Adrenal gland (tissue), 12 donors: Measurements from ENCODE around the gene LRRC8D. TPM values are rescaled to one million over a fixed set of nuclear protein-coding genes. Genes with fewer than 3 reads are reported as not detected.

ENCODE experiments used
- DNase-seq, 7 donors: peaks; one replicate each; pipeline ENCODE4 v3.0.0-alpha.2; 2019 to 2020
- H3K27ac ChIP-seq, 5 donors: fragments of 200-600 bp; sonication (generic) in 4 of 5; 1 replicate in 3 of 5; 2 replicates in 2 of 5; pipeline versions ENCODE4 v1.5.1 to v1.8.0; 2016 to 2020; ENCODE audit warnings: mild to moderate bottlenecking in 1 of 5
- H3K27me3 ChIP-seq: fragments of 200-600 bp; 2 replicates; pipeline ENCODE4 v1.8.0; 2021
- H3K36me3 ChIP-seq, 2 donors: fragments of 200-600 bp; replicated peaks in 1 of 2; 1 replicate in 1 of 2; 2 replicates in 1 of 2; pipeline versions ENCODE4 v1.5.1 to v1.8.0; 2018 to 2022
- H3K4me1 ChIP-seq, 2 donors: fragments of 200-600 bp; replicated peaks in 1 of 2; 1 replicate in 1 of 2; 2 replicates in 1 of 2; pipeline versions ENCODE4 v1.5.1 to v1.8.0; 2018 to 2021
- H3K4me3 ChIP-seq, 4 donors: fragments of 200-600 bp; sonication (generic) in 3 of 4; one replicate each; pipeline ENCODE4 v1.5.1; 2016 to 2018
- H3K9me3 ChIP-seq, 3 donors: fragments of 200-600 bp; sonication (generic) in 1 of 3; replicated peaks in 1 of 3; 1 replicate in 2 of 3; 2 replicates in 1 of 3; pipeline versions ENCODE4 v1.5.1 to v1.8.0; 2016 to 2021
- POLR2A ChIP-seq, 2 donors: fragments of 450-650 bp; IDR thresholded peaks; one replicate each; pipeline ENCODE4 v1.6.1; 2017; ENCODE audit warnings: antibody characterized with exemption in 2 of 2, mild to moderate bottlenecking in 2 of 2, moderate library complexity in 1 of 2
- WGBS, 4 donors: extraction: QIAGEN DNeasy Blood & Tissue Kit in 2 of 4; methylation state at CpG; one replicate each; pipeline versions ENCODE4 v1.1.5 to v1.1.7; 2013 to 2017; 5-methylcytosine and 5-hydroxymethylcytosine counted together
- intact Hi-C, 2 donors: fragments of 100-400 bp; cut with DNase I; formaldehyde crosslinking; loops; one replicate each; pipeline versions ENCODE4 v1.14.1 to v1.15.0; 2022 to 2023
- polyA plus RNA-seq, 3 donors: library from polyadenylated mRNA; stranded (reverse); fragments of 200-250 nt in 2 of 3; fragments of 350-450 nt in 1 of 3; fragmentation: Illumina TruSeq in 1 of 3; extraction: RNeasy Lipid Tissue Mini Kit (QIAGEN cat#74804) in 1 of 3; gene quantifications; one replicate each; pipeline ENCODE4 v1.2.3, GENCODE V29; 2013 to 2014
- total RNA-seq, 9 donors: library from RNA; depleted of rRNA in 4 of 9; stranded (reverse); fragments of >200 nt in 4 of 9; fragments of 120-200 nt in 1 of 9; fragmentation: NEBNext Ultra II Directional in 1 of 9; extraction: Animal tissue kit (Norgen Biotek cat#: 25700) in 1 of 9; gene quantifications; one replicate each; pipeline versions ENCODE4 v1.1.0 to v1.2.4, GENCODE V29; 2013 to 2023
- TF ChIP-seq, protein P1 (sequence below), 6 experiments: fragments of 450-650 bp in 4 of 6; fragments of 200-600 bp in 2 of 6; sonication (generic) in 1 of 6; IDR thresholded peaks; 1 replicate in 5 of 6; 2 replicates in 1 of 6; pipeline versions ENCODE4 v1.5.1 to v1.8.0; 2016 to 2021; ENCODE audit warnings: antibody characterized with exemption in 6 of 6, mild to moderate bottlenecking in 2 of 6, moderate library complexity in 1 of 6
- donor health status: healthy with polysubstance abuse.
- donor health status: Bipolar disorder and iron deficiency.
- donor health status: DM: yes; HTN: yes; CAD: no.
- donor health status: DM: no; HTN: no; CAD: no.
- donor health status: DM: no; HTN: no; CAD: no.
- donor health status: DM: yes; HTN: yes; CAD: no.

The LRRC8D gene
- total and polyA plus RNA-seq, 12 donors, result 13.9 to 79.8 (median 57.2) TPM

DNA sequence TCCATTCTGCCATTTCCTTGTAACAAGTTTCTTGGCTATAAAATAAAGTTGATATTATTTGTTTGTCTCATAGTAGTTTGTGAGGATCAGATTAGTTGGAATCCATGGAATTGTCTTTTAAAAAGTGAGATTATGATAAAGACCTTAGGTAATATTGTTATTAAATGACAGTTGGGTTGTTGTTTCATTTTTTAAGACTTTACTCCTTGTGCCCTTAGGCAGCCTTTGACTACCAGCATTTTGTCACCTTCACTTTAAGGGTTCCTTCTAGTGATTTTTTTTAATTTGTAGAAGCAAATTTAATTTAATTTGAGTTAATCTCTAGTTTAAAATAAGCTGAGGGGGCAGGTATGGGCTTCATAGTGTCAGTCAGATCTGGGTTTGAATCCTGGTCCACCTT lies 89.4 kb downstream of the LRRC8D start:
- Histone ChIP-seq H3K36me3 (no peaks in the 10 kb centered on the region), H3K4me3 (no peak overlapping the region), H3K27me3 (no peaks in the 10 kb centered on the region), H3K4me1 (peaks cover 29 to 52% of the 10 kb centered on the region in 2 donors), H3K9me3 (no peaks in the 10 kb centered on the region), H3K27ac (no peak overlapping the region)
- intact Hi-C loops, result no loop called here
- TF ChIP-seq POLR2A (IDR thresholded peaks at IDR 0.05), result no peak
- DNase-seq, result no peak

DNA sequence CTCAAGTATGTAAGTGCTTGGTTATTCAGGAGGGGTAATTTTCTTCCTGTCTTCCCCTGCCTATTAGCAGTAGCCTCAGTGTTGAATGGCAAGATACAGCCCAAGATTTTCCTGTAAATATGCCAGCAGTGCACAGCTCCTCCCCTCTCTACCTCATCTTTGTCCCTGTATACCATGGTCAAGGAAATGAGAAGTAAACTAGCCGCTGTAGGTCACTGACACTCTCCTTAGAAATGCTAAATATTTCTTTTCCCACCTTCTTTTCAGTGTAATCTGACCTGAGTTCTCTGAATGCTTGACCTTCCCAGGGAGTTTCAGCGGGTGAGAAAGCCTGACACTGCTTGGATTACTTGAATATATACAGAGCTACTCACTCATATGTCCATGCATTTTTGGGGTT lies 89.9 kb downstream of the LRRC8D start:
- Histone ChIP-seq H3K9me3 (no peaks in the 10 kb centered on the region), H3K27ac (peak overlapping the region in 1 of 5 donors; percentile 9), H3K4me3 (no peak overlapping the region), H3K36me3 (no peaks in the 10 kb centered on the region), H3K4me1 (peaks cover 29 to 58% of the 10 kb centered on the region in 2 donors), H3K27me3 (no peaks in the 10 kb centered on the region)
- intact Hi-C loops, result no loop called here
- DNase-seq, result no peak
- TF ChIP-seq POLR2A (IDR thresholded peaks at IDR 0.05), result no peak
- TF ChIP-seq, protein P1, sequence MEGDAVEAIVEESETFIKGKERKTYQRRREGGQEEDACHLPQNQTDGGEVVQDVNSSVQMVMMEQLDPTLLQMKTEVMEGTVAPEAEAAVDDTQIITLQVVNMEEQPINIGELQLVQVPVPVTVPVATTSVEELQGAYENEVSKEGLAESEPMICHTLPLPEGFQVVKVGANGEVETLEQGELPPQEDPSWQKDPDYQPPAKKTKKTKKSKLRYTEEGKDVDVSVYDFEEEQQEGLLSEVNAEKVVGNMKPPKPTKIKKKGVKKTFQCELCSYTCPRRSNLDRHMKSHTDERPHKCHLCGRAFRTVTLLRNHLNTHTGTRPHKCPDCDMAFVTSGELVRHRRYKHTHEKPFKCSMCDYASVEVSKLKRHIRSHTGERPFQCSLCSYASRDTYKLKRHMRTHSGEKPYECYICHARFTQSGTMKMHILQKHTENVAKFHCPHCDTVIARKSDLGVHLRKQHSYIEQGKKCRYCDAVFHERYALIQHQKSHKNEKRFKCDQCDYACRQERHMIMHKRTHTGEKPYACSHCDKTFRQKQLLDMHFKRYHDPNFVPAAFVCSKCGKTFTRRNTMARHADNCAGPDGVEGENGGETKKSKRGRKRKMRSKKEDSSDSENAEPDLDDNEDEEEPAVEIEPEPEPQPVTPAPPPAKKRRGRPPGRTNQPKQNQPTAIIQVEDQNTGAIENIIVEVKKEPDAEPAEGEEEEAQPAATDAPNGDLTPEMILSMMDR (IDR thresholded peaks at IDR 0.05), result no peak
- WGBS, 4 donors, result 42 to 63% (median 57%) methylated on average over 2 of the region's 2 CpGs

DNA sequence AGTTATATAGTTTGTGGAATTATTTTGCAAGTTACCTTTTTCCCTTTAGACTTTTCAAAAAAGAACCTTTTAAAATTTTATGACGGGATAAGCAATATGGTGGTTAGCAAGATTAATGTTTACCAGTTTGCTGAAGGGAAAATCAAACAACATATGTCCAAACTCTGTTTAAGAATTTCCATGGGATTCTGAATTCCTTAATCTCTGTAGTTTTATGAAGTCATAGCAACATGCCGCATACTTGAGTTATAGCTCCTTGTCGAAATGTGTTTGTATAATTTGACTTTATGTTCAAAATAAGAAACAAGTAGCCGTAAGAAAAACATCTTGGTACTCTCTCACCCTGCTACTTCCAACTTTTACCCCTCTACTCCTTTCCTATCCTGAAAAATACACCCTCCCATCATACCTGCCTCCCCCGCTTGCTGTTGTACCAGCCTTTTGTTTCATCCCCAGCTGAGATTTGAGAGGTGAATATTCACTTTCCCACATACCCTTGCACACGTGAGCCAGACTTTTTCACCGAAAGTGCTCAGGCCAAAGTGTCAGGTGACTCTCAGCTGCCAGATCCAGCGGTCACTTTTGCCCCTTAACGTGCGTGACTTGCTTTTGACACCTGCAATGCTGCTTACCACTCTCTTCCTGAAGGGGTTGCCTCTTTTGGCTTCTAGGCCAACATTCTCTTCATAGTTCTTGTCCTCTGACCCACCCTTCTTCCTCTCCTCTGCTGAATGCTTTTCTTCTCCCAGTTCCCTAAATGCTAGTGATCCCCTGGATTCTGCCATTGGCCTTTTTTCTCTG lies 90.6 kb downstream of the LRRC8D start:
- no peak overlapping the region for H3K27ac ChIP-seq
- H3K36me3 ChIP-seq, result no peaks in the 10 kb centered on the region
- no peak for DNase-seq
- 83 to 95% (median 95%) methylated on average over 10 of the region's 10 CpGs for WGBS, 4 donors
- H3K27me3 ChIP-seq, result no peaks in the 10 kb centered on the region
- H3K4me3 ChIP-seq, result no peak overlapping the region
- H3K9me3 ChIP-seq, result no peaks in the 10 kb centered on the region
- no peak for TF ChIP-seq POLR2A (IDR thresholded peaks at IDR 0.05)
- TF ChIP-seq, protein P1 (IDR thresholded peaks at IDR 0.05), result no peak
- intact Hi-C loops, result no loop called here
- peaks cover 23 to 59% of the 10 kb centered on the region in 2 donors for H3K4me1 ChIP-seq

- Histone ChIP-seq H3K27me3 (no peaks in the 10 kb centered on the region), H3K4me1 (peaks cover 22 to 52% of the 10 kb centered on the region in 2 donors), H3K9me3 (no peaks in the 10 kb centered on the region), H3K36me3 (no peaks in the 10 kb centered on the region), H3K4me3 (no peak overlapping the region), H3K27ac (no peak overlapping the region)
- TF ChIP-seq, protein P1 (IDR thresholded peaks at IDR 0.05), result no peak
- TF ChIP-seq POLR2A (IDR thresholded peaks at IDR 0.05), result no peak
- intact Hi-C loops, result no loop called here
- 85 to 91% (median 90%) methylated on average over 1 of the region's 1 CpG for WGBS, 4 donors
- DNase-seq, result no peak
Measured at GRCh38 chr1:89912073-89912472, 91.2 kb downstream of the LRRC8D start.
